GM19463 (cell line): ENCODE measurements around the gene FGF12.
"Not testable (repeated sequence)": the region's sequence is repeated elsewhere in the genome, so short reads cannot be mapped to it uniquely, and the experiment has no call there.

Experiments used
- ATAC-seq: cut with Tn5 transposase; IDR thresholded peaks from one replicate; pipeline ENCODE4 v1.9.1; 2021; ENCODE audit warnings: mild to moderate bottlenecking, moderate library complexity; ENCODE audit not compliant: unreplicated experiment

FGF12 gene

GRCh38 chr3:192727032-192727847 is at the start of gene FGF12:
Gene FGF12, minus strand, starts transcription at chr3:192727541.
- no peak for ATAC-seq

GRCh38 chr3:192774341-192774740 is 47.0 kb upstream of the FGF12 start:
- ATAC-seq = not testable (repeated sequence)

GRCh38 chr3:192772240-192772894 is 45.0 kb upstream of the FGF12 start:
- ATAC-seq = no peak

- ATAC-seq = no peak
Measured at GRCh38 chr3:192758654-192759053, 31.3 kb upstream of the FGF12 start.

GRCh38 chr3:192751148-192751547 is 23.8 kb upstream of the FGF12 start:
- no peak for ATAC-seq

- no peak for ATAC-seq
Measured at GRCh38 chr3:192750201-192750600, 22.9 kb upstream of the FGF12 start.

GRCh38 chr3:192747746-192748145 is 20.4 kb upstream of the FGF12 start:
- ATAC-seq = no peak

GRCh38 chr3:192747145-192747544 is 19.8 kb upstream of the FGF12 start:
- no peak for ATAC-seq

GRCh38 chr3:192745150-192745549 is 17.8 kb upstream of the FGF12 start:
- ATAC-seq = no peak

GRCh38 chr3:192744604-192745003 is 17.3 kb upstream of the FGF12 start:
- not testable (repeated sequence) for ATAC-seq

- ATAC-seq = no peak
Measured at GRCh38 chr3:192737506-192737905, 10.2 kb upstream of the FGF12 start.

- no peak for ATAC-seq
Measured at GRCh38 chr3:192731233-192731632, 3.9 kb upstream of the FGF12 start.

- ATAC-seq = no peak
Measured at GRCh38 chr3:192726385-192726784, 956 bp downstream of the FGF12 start.

GRCh38 chr3:192719964-192720363 is 7.4 kb downstream of the FGF12 start:
- ATAC-seq = no peak

- no peak for ATAC-seq
Measured at GRCh38 chr3:192718156-192718555, 9.2 kb downstream of the FGF12 start.

- no peak for ATAC-seq
Measured at GRCh38 chr3:192715126-192715525, 12.2 kb downstream of the FGF12 start.

- not testable (repeated sequence) for ATAC-seq
Measured at GRCh38 chr3:192711126-192711525, 16.2 kb downstream of the FGF12 start.

GRCh38 chr3:192710366-192710765 is 17.0 kb downstream of the FGF12 start:
- no peak for ATAC-seq

- ATAC-seq = no peak
Measured at GRCh38 chr3:192706272-192706671, 21.1 kb downstream of the FGF12 start.

- ATAC-seq = no peak
Measured at GRCh38 chr3:192700885-192701284, 26.5 kb downstream of the FGF12 start.

- no peak for ATAC-seq
Measured at GRCh38 chr3:192696943-192697587, 30.3 kb downstream of the FGF12 start.
